MM.1S (cell line): ENCODE measurements around the gene ASNSD1.

Source experiments
- DNase-seq: peaks from one replicate; pipeline ENCODE4 v3.0.0-alpha.2; 2015
- H2AFZ ChIP-seq: fragments of 300-600 bp; sonication (generic); 2 replicates; pipeline ENCODE4 v1.6.0; 2016; ENCODE audit warnings: antibody characterized with exemption, low read length
- H3F3A ChIP-seq: fragments of 300-600 bp; sonication (generic); 2 replicates; pipeline ENCODE4 v1.6.1; 2016; ENCODE audit warnings: mild to moderate bottlenecking, antibody characterized with exemption, low read length, moderate library complexity, mixed read lengths; ENCODE audit not compliant: insufficient read depth
- H3K27ac ChIP-seq: fragments of 300-600 bp; sonication (generic); 2 replicates; pipeline ENCODE4 v1.5.1; 2016; ENCODE audit warnings: mild to moderate bottlenecking, low read length
- H3K27me3 ChIP-seq: fragments of 300-600 bp; sonication (generic); replicated peaks from 2 replicates; pipeline ENCODE4 v1.6.0; 2016; ENCODE audit warnings: low read length; ENCODE audit not compliant: insufficient read depth
- H3K36me3 ChIP-seq: fragments of 300-600 bp; sonication (generic); replicated peaks from 2 replicates; pipeline ENCODE4 v1.6.1; 2016; ENCODE audit warnings: mild to moderate bottlenecking, low read length, mixed read lengths; ENCODE audit not compliant: insufficient read depth
- H3K4me1 ChIP-seq: fragments of 300-600 bp; sonication (generic); 2 replicates; pipeline ENCODE4 v1.6.1; 2016; ENCODE audit warnings: low read length, mixed read lengths
- H3K4me2 ChIP-seq: fragments of 300-600 bp; sonication (generic); 2 replicates; pipeline ENCODE4 v1.6.0; 2016; ENCODE audit warnings: low read depth, low read length
- H3K4me3 ChIP-seq: fragments of 300-600 bp; sonication (generic); 2 replicates; pipeline ENCODE4 v1.5.1; 2016; ENCODE audit warnings: low read length, mixed read lengths
- H3K79me2 ChIP-seq: fragments of 300-600 bp; sonication (generic); 2 replicates; pipeline ENCODE4 v1.6.1; 2016; ENCODE audit warnings: mixed run types, low read length, mixed read lengths
- H3K9ac ChIP-seq: fragments of 300-600 bp; sonication (generic); 2 replicates; pipeline ENCODE4 v1.6.1; 2016; ENCODE audit warnings: low read length, mixed read lengths
- H3K9me2 ChIP-seq: fragments of 300-600 bp; sonication (generic); replicated peaks from 2 replicates; pipeline ENCODE4 v1.6.1; 2016; ENCODE audit warnings: mild to moderate bottlenecking, low read length, mixed read lengths; ENCODE audit not compliant: insufficient read depth
- H3K9me3 ChIP-seq: fragments of 300-600 bp; sonication (generic); replicated peaks from 2 replicates; pipeline ENCODE4 v1.6.1; 2016; ENCODE audit warnings: mild to moderate bottlenecking, low read length, mixed read lengths; ENCODE audit not compliant: insufficient read depth
- H4K20me1 ChIP-seq: fragments of 300-600 bp; sonication (generic); 2 replicates; pipeline ENCODE4 v1.6.1; 2016; ENCODE audit warnings: mild to moderate bottlenecking, low read length, moderate library complexity, mixed read lengths; ENCODE audit not compliant: insufficient read depth
- EZH2 ChIP-seq: fragments of 300-600 bp; sonication (generic); optimal IDR thresholded peaks from 2 replicates; pipeline ENCODE3; 2017; ENCODE audit warnings: low read depth, mild to moderate bottlenecking, antibody characterized with exemption, low read length, mixed read lengths
- EZH2phosphoT487 ChIP-seq: fragments of 300-600 bp; sonication (generic); IDR thresholded peaks from 2 replicates; pipeline ENCODE4 v1.6.1; 2018; ENCODE audit warnings: antibody characterized with exemption, low read length
- TF ChIP-seq, protein P1 (sequence below): fragments of 300-600 bp; sonication (generic); IDR thresholded peaks from 2 replicates; pipeline ENCODE4 v1.5.1; 2016; ENCODE audit warnings: antibody characterized with exemption, low read length, mixed read lengths

ASNSD1 gene

DNA sequence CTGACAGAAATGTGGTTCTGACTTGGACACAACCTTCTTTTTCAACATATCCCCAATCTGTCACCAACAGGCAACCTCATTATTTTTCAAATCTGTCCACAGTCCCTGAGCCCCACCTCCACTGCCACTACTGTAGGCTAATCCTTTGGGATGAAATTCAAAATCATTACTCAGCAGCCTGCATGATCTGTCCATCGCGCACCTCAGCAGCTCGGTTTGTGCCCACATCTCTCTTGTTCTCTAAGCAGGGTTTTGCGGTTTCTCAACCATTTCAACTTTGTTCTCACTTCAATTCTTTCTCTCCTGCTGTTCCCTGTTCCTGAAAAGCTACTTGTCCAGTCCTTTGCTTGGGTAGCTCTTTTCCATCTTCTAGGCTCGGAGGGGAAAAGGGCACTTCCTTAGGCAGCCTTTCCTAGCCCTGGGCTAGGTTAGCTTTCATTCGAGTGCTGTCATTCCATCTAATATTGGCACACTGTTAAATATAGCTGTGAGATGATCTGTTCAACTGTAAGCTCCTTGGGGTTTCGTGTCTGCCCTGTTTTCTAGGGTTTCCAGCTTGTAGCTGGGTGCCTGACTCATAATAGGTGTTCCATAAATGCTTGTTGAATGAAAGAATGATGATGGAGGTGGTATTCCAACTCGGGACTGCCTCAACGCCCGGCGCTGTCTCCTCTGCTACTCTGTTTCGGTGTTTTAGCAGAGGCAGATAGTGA lies 12.6 kb downstream of the ASNSD1 start:
- Histone ChIP-seq H3K36me3 (no peaks in the 10 kb centered on the region), H3K79me2 (peaks cover 11% of the 10 kb centered on the region), H3F3A (peaks cover 22% of the 10 kb centered on the region), H3K4me2 (peak overlapping the region; percentile 88), H3K9me2 (no peaks in the 10 kb centered on the region), H4K20me1 (no peaks in the 10 kb centered on the region), H3K4me3 (peak overlapping the region; percentile 59), H3K27me3 (no peaks in the 10 kb centered on the region), H3K27ac (peak overlapping the region; percentile 86; the same call in 1 of the 2 replicates), H3K9ac (peak overlapping the region; percentile 35; the same call in 1 of the 2 replicates), H3K4me1 (peaks cover 8% of the 10 kb centered on the region; the same call in 1 of the 2 replicates), H3K9me3 (no peaks in the 10 kb centered on the region), H2AFZ (peak overlapping the region; percentile 62)
- TF ChIP-seq EZH2phosphoT487 = no peak
- TF ChIP-seq EZH2 = no peak
- TF ChIP-seq, protein P1, sequence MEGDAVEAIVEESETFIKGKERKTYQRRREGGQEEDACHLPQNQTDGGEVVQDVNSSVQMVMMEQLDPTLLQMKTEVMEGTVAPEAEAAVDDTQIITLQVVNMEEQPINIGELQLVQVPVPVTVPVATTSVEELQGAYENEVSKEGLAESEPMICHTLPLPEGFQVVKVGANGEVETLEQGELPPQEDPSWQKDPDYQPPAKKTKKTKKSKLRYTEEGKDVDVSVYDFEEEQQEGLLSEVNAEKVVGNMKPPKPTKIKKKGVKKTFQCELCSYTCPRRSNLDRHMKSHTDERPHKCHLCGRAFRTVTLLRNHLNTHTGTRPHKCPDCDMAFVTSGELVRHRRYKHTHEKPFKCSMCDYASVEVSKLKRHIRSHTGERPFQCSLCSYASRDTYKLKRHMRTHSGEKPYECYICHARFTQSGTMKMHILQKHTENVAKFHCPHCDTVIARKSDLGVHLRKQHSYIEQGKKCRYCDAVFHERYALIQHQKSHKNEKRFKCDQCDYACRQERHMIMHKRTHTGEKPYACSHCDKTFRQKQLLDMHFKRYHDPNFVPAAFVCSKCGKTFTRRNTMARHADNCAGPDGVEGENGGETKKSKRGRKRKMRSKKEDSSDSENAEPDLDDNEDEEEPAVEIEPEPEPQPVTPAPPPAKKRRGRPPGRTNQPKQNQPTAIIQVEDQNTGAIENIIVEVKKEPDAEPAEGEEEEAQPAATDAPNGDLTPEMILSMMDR = no peak
- DNase-seq = peak; percentile 38

GRCh38 chr2:189674374-189675112 lies 13.3 kb downstream of the ASNSD1 start, which contains the start of gene ANKAR:
Gene ANKAR (plus strand): TSS chr2:189674670. CDS start chr2:189676491, 1,821 bp downstream.
- Histone ChIP-seq H3K27me3 (no peaks in the 10 kb centered on the region), H3K36me3 (no peaks in the 10 kb centered on the region), H3K27ac (peak within 1 kb of the TSS; percentile 86)

DNA sequence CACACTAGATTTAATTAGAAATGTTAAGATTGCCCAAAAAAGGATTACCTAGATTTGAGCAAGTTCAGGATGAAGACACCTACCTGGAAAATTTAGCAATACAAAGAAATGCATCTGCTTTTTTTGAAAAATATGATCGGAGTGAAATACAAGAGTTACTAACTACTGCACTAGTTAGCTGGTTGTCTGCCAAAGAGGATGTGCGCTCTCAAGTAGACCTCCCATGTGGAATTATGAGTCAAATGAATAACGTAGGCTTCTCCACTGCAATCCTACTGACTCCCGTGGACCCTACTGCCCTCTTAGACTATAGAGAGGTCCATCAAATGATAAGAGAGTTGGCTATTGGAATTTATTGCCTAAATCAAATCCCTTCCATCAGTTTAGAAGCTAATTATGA lies 15.2 kb downstream of the ASNSD1 start:
- Histone ChIP-seq H4K20me1 (no peaks in the 10 kb centered on the region), H3K4me1 (peaks cover 8% of the 10 kb centered on the region; the same call in 1 of the 2 replicates), H3K4me3 (no peak overlapping the region), H3K36me3 (no peaks in the 10 kb centered on the region), H3K27ac (no peak overlapping the region), H3K27me3 (no peaks in the 10 kb centered on the region), H3K79me2 (peaks cover 12% of the 10 kb centered on the region), H3K9me2 (no peaks in the 10 kb centered on the region), H3K9me3 (no peaks in the 10 kb centered on the region), H2AFZ (no peak overlapping the region), H3K9ac (no peak overlapping the region), H3F3A (peaks cover 22% of the 10 kb centered on the region), H3K4me2 (no peak overlapping the region)
- DNase-seq = no peak
- TF ChIP-seq, protein P1 = no peak
- TF ChIP-seq EZH2phosphoT487 (no peak), EZH2 (no peak)

More at GRCh38 chr2:189674374-189675112, 13.3 kb downstream of the ASNSD1 start, which contains the start of gene ANKAR:
- Histone ChIP-seq H3K9me2 (no peaks in the 10 kb centered on the region), H3K4me3 (peak within 1 kb of the TSS; percentile 78), H3K4me1 (peaks cover 8% of the 10 kb centered on the region; the same call in 1 of the 2 replicates), H3K9ac (peak within 1 kb of the TSS; percentile 83), H3K4me2 (peak within 1 kb of the TSS; percentile 99), H4K20me1 (no peaks in the 10 kb centered on the region), H3K9me3 (no peaks in the 10 kb centered on the region), H2AFZ (peak within 1 kb of the TSS; percentile 100), H3F3A (peaks cover 22% of the 10 kb centered on the region), H3K79me2 (peaks cover 6% of the 10 kb centered on the region)
- peak; percentile 93 for DNase-seq
- no peak for TF ChIP-seq EZH2
- TF ChIP-seq, protein P1 = peak; percentile 86
